Endothelial cell of umbilical vein (primary cell): ENCODE measurements around the gene GORASP2. TPM values are rescaled to one million over a fixed set of nuclear protein-coding genes. Genes with fewer than 3 reads are reported as not detected.

ENCODE experiments used
- BruUV-seq: library from RNA; stranded (reverse); fragments of 400-500 nt; replicated peaks from 2 replicates; lab custom pipeline; 2021; lab: Mats Ljungman, UMichigan
- CTCF ChIA-PET: fragments of 300-600, 350-600 bp; sonication (Branson Sonifier 250); formaldehyde crosslinking; loops from one replicate; lab custom pipeline; 2021; ENCODE audit warnings: antibody characterized with exemption, inconsistent platforms; lab: Charles Lee
- POLR2A ChIA-PET: fragments of 300-600, 350-600 bp; sonication (Branson Sonifier 250); formaldehyde crosslinking; loops from one replicate; lab custom pipeline; 2021; ENCODE audit warnings: antibody characterized with exemption, inconsistent platforms; lab: Charles Lee
- DNase-seq: peaks from one replicate; pipeline ENCODE4 v3.0.0-alpha.2; 2011; ENCODE audit warnings: low read depth, low spot score
- FAIRE-seq: peaks from 2 replicates; lab custom pipeline; 2011; peaks lifted over from hg19 to GRCh38; lab: Jason Lieb, UNC
- H2AFZ ChIP-seq: 2 replicates; pipeline ENCODE4 v1.6.0; 2012; ENCODE audit warnings: low read depth, low read length, control low read depth, inconsistent platforms
- H3K27ac ChIP-seq: 2 replicates; pipeline ENCODE4 v1.5.1; 2011; ENCODE audit warnings: low read depth, mild to moderate bottlenecking, control low read depth, low read length, moderate library complexity; ENCODE audit not compliant: insufficient read depth
- H3K27me3 ChIP-seq, 2 experiments: 2 replicates each; pipeline versions ENCODE4 v1.6.0 to v1.6.1; 2011; ENCODE audit warnings: low read length in 2 of 2, mixed read lengths in 1 of 2; ENCODE audit not compliant: control insufficient read depth in 2 of 2, insufficient read depth in 2 of 2
- H3K36me3 ChIP-seq, 2 experiments: 2 replicates in 1 of 2; 3 replicates in 1 of 2; pipeline ENCODE4 v1.5.1; 2011; ENCODE audit warnings: low read length in 2 of 2, mild to moderate bottlenecking in 1 of 2, moderate library complexity in 1 of 2; ENCODE audit not compliant: control insufficient read depth in 2 of 2, insufficient read depth in 2 of 2; ENCODE audit errors: extremely low read depth in 1 of 2
- H3K4me1 ChIP-seq: 3 replicates; pipeline ENCODE4 v1.5.1; 2011; ENCODE audit warnings: mild to moderate bottlenecking, low read length; ENCODE audit not compliant: control insufficient read depth, insufficient read depth; ENCODE audit errors: extremely low read depth
- H3K4me2 ChIP-seq: 2 replicates; pipeline ENCODE4 v1.6.1; 2011; ENCODE audit warnings: low read length, control low read depth, mixed read lengths; ENCODE audit not compliant: insufficient read depth
- H3K4me3 ChIP-seq, 3 experiments: fragments of 200-600 bp in 1 of 3; sonication (generic), shearing (Covaris generic) in 1 of 3; replicated peaks in 1 of 3; 2 replicates each; pipeline ENCODE4 v1.5.1; 2011 to 2016; ENCODE audit warnings: control low read depth in 3 of 3, low read length in 3 of 3, mild to moderate bottlenecking in 2 of 3, inconsistent platforms in 1 of 3, low read depth in 1 of 3, moderate library complexity in 1 of 3; ENCODE audit not compliant: insufficient read depth in 1 of 3
- H3K79me2 ChIP-seq: 2 replicates; pipeline ENCODE4 v1.6.0; 2012; ENCODE audit warnings: low read length, inconsistent platforms; ENCODE audit not compliant: control insufficient read depth, insufficient read depth
- H3K9ac ChIP-seq: replicated peaks from 2 replicates; pipeline ENCODE3; 2011; ENCODE audit warnings: low read length, control low read depth; ENCODE audit not compliant: insufficient read depth; ENCODE audit errors: extremely low read depth
- H3K9me1 ChIP-seq: replicated peaks from 3 replicates; pipeline ENCODE4 v1.6.0; 2011; ENCODE audit warnings: mild to moderate bottlenecking, low read length; ENCODE audit not compliant: control insufficient read depth, insufficient read depth; ENCODE audit errors: extremely low read depth
- H3K9me3 ChIP-seq: replicated peaks from 2 replicates; pipeline ENCODE4 v1.5.1; 2012; ENCODE audit warnings: low read length, inconsistent platforms; ENCODE audit not compliant: control insufficient read depth, insufficient read depth
- H4K20me1 ChIP-seq: replicated peaks from 2 replicates; pipeline ENCODE3; 2011; ENCODE audit warnings: mild to moderate bottlenecking, low read length; ENCODE audit not compliant: control insufficient read depth, insufficient read depth; ENCODE audit errors: extremely low read depth
- EZH2 ChIP-seq: IDR thresholded peaks from 2 replicates; pipeline ENCODE4 v1.6.1; 2012; ENCODE audit warnings: borderline replicate concordance, low read depth, mild to moderate bottlenecking, moderate library complexity, low read length, inconsistent platforms; ENCODE audit not compliant: severe bottlenecking
- FOS ChIP-seq: IDR thresholded peaks from 2 replicates; pipeline ENCODE4 v1.6.1; 2011; ENCODE audit warnings: mild to moderate bottlenecking, low read length, moderate library complexity, borderline replicate concordance; ENCODE audit not compliant: insufficient read depth
- GATA2 ChIP-seq: IDR thresholded peaks from 2 replicates; pipeline ENCODE4 v1.7.0; 2011; ENCODE audit warnings: low read depth, mild to moderate bottlenecking, moderate library complexity, mixed read lengths, low read length; ENCODE audit not compliant: insufficient read length, insufficient read depth
- JUN ChIP-seq: IDR thresholded peaks from 2 replicates; pipeline ENCODE4 v1.6.1; 2011; ENCODE audit warnings: borderline replicate concordance, low read depth; ENCODE audit not compliant: insufficient read length, insufficient read depth
- MAX ChIP-seq: IDR thresholded peaks from 2 replicates; pipeline ENCODE4 v1.6.1; 2011; ENCODE audit not compliant: insufficient read depth, insufficient read length
- MYC ChIP-seq: IDR thresholded peaks from one replicate; pipeline ENCODE4 v1.6.1; 2011; ENCODE audit warnings: mild to moderate bottlenecking, low read depth, low read length
- POLR2A ChIP-seq: IDR thresholded peaks from 2 replicates; pipeline ENCODE4 v1.6.1; 2012; ENCODE audit warnings: low read depth, mild to moderate bottlenecking, control low read depth, low read length
- POLR2AphosphoS5 ChIP-seq: IDR thresholded peaks from 2 replicates; pipeline ENCODE4 v1.6.1; 2012; ENCODE audit warnings: low read depth, mild to moderate bottlenecking, control low read depth, low read length, moderate library complexity; ENCODE audit not compliant: insufficient read depth
- dilution Hi-C: fragments of 300-500 bp; cut with MboI; formaldehyde crosslinking; loops from one replicate; pipeline ENCODE4 v1.15.0; 2019; ENCODE audit warnings: low sequenced_read_pairs; ENCODE audit not compliant: extremely low pct_ligation_motif_present
- intact Hi-C: fragments of 100-400 bp; cut with micrococcal nuclease; formaldehyde crosslinking; loops from one replicate; pipeline ENCODE4 v1.10.0; 2022
- polyA plus RNA-seq, 4 experiments: library from polyadenylated mRNA; depleted of rRNA in 3 of 4; stranded (reverse) in 3 of 4; unstranded in 1 of 4; fragments of >200 nt; gene quantifications; 2 replicates each; pipeline versions ENCODE4 v1.2.1 to v1.2.3, GENCODE V29; 2011 to 2012; ENCODE audit warnings: missing spikeins in 1 of 4
- total RNA-seq: library from RNA; stranded (reverse); gene quantifications from 2 replicates; pipeline ENCODE4 v1.2.3, GENCODE V29; 2021
- TF ChIP-seq, protein P1 (sequence below), 2 donors: IDR thresholded peaks; 1 replicate in 1 of 2; 2 replicates in 1 of 2; pipeline ENCODE4 v1.5.1; 2011; ENCODE audit warnings: low read length in 2 of 2, mild to moderate bottlenecking in 2 of 2, moderate library complexity in 2 of 2, control low read depth in 1 of 2, inconsistent platforms in 1 of 2, low read depth in 1 of 2; ENCODE audit not compliant: insufficient read depth in 1 of 2; ENCODE audit errors: extremely low read depth in 1 of 2

The GORASP2 gene
- total and polyA plus RNA-seq, 2 donors (not counting 3 experiments of a cell fraction or from before 2014, with no cell fraction given), result 104 to 245 TPM

- Histone ChIP-seq H3K9ac (peak overlapping the region; percentile 94), H2AFZ (no peak overlapping the region), H3K9me3 (no peaks in the 10 kb centered on the region), H3K4me2 (peak overlapping the region; percentile 88), H3K27me3 (no peaks in the 10 kb centered on the region), H3K9me1 (no peaks in the 10 kb centered on the region), H3K4me1 (peaks cover 16% of the 10 kb centered on the region), H3K79me2 (peaks cover 61% of the 10 kb centered on the region), H3K36me3 (no peaks in the 10 kb centered on the region), H3K4me3 (peak overlapping the region; percentile 80 to 98 (median 91)), H3K27ac (peak overlapping the region; percentile 70), H4K20me1 (peaks cover 8% of the 10 kb centered on the region)
- no peak for FAIRE-seq
- dilution Hi-C loops (no loop called here), intact Hi-C loops (no loop called here)
- TSS peak; percentile 34 for BruUV-seq
- no peak for TF ChIP-seq MAX
- peak; percentile 37 for DNase-seq
- ChIA-PET POLR2A (interaction anchor here (0.5 kb wide), 1 partner anchor 640 kb away, joined by 3 read pairs; no protein-coding TSS in a partner anchor), CTCF (interaction anchor here (0.7 to 1.8 kb wide), 4 partner anchors 19 to 486 kb away, joined by 3 to 10 read pairs (median 6); no protein-coding TSS in a partner anchor)
Observed at GRCh38 chr2:170930131-170930990, 1.3 kb downstream of the GORASP2 start.

DNA sequence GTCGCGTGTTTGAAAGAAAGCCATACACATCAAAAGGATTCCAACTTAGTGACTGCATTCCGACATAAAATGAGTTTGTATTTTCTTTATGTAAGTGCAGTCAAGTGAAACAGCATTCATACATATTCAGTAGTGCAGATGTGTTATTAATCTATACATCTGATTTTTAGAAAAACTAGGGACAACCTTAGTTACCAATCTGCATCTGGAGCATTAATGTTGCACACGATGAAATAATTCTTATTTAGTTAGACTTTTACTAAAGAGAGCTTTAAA, 1.9 kb downstream of the GORASP2 start:
- H3K27ac ChIP-seq, result no peak overlapping the region
- dilution Hi-C loops, result no loop called here
- H3K36me3 ChIP-seq, result no peaks in the 10 kb centered on the region
- peak overlapping the region in 1 of 3 experiments; percentile 98 for H3K4me3 ChIP-seq
- H3K9me3 ChIP-seq, result no peaks in the 10 kb centered on the region
- no peaks in the 10 kb centered on the region for H3K27me3 ChIP-seq
- ChIA-PET POLR2A (no interaction called here), CTCF (no interaction called here)
- H3K4me2 ChIP-seq, result peak overlapping the region; percentile 88
- TF ChIP-seq MAX (no peak), GATA2 (no peak), EZH2 (no peak), POLR2A (no peak), POLR2AphosphoS5 (no peak), FOS (no peak), JUN (no peak), MYC (no peak)
- TF ChIP-seq, protein P1, sequence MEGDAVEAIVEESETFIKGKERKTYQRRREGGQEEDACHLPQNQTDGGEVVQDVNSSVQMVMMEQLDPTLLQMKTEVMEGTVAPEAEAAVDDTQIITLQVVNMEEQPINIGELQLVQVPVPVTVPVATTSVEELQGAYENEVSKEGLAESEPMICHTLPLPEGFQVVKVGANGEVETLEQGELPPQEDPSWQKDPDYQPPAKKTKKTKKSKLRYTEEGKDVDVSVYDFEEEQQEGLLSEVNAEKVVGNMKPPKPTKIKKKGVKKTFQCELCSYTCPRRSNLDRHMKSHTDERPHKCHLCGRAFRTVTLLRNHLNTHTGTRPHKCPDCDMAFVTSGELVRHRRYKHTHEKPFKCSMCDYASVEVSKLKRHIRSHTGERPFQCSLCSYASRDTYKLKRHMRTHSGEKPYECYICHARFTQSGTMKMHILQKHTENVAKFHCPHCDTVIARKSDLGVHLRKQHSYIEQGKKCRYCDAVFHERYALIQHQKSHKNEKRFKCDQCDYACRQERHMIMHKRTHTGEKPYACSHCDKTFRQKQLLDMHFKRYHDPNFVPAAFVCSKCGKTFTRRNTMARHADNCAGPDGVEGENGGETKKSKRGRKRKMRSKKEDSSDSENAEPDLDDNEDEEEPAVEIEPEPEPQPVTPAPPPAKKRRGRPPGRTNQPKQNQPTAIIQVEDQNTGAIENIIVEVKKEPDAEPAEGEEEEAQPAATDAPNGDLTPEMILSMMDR (IDR thresholded peaks at IDR 0.05; ENCODE audit: extremely low read depth in 1 of 2, insufficient read depth in 1 of 2, low read depth in 1 of 2, low read length in 2 of 2), result no peak
- FAIRE-seq, result no peak
- H3K79me2 ChIP-seq, result peaks cover 67% of the 10 kb centered on the region
- peaks cover 8% of the 10 kb centered on the region for H4K20me1 ChIP-seq
- no peaks in the 10 kb centered on the region for H3K9me1 ChIP-seq
- DNase-seq, result no peak
- BruUV-seq, result no TSS peak
- H3K4me1 ChIP-seq, result peaks cover 16% of the 10 kb centered on the region
- no peak overlapping the region for H2AFZ ChIP-seq
- peak overlapping the region; percentile 94 for H3K9ac ChIP-seq
- intact Hi-C loops, result no loop called here
